Transverse colon (tissue), 4 donors: ENCODE measurements around the gene GTF2IRD1.

Experiments used
- CTCF ChIP-seq, 5 experiments: fragments of 200-600 bp in 3 of 5; fragments of 450-650 bp in 2 of 5; sonication (generic) in 3 of 5; IDR thresholded peaks; 1 replicate in 2 of 5; 2 replicates in 3 of 5; pipeline ENCODE4 v1.5.1; 2016 to 2017; ENCODE audit warnings: antibody characterized with exemption in 5 of 5, inconsistent platforms in 3 of 5, mild to moderate bottlenecking in 2 of 5, moderate library complexity in 1 of 5
- EP300 ChIP-seq: sonication (generic); formaldehyde crosslinking; IDR thresholded peaks from one replicate; pipeline ENCODE4 v1.6.1; 2017; ENCODE audit warnings: antibody characterized with exemption, low read depth
- POLR2A ChIP-seq: fragments of 450-650 bp; IDR thresholded peaks from one replicate; pipeline ENCODE4 v1.6.1; 2016; ENCODE audit warnings: antibody characterized with exemption, mild to moderate bottlenecking, moderate library complexity
- POLR2AphosphoS5 ChIP-seq, 3 donors: sonication (generic); formaldehyde crosslinking; IDR thresholded peaks; one replicate each; pipeline ENCODE4 v1.6.1; 2016; ENCODE audit warnings: antibody characterized with exemption in 3 of 3

- no peak for TF ChIP-seq CTCF (IDR thresholded peaks at IDR 0.05)
- no peak for TF ChIP-seq POLR2AphosphoS5 (IDR thresholded peaks at IDR 0.05)
- TF ChIP-seq POLR2A: no peak
- TF ChIP-seq EP300: no peak
Observed at GRCh38 chr7:74585844-74586243, 132.1 kb downstream of the GTF2IRD1 start.
